ENCODE data around the gene ME1.

DNA sequence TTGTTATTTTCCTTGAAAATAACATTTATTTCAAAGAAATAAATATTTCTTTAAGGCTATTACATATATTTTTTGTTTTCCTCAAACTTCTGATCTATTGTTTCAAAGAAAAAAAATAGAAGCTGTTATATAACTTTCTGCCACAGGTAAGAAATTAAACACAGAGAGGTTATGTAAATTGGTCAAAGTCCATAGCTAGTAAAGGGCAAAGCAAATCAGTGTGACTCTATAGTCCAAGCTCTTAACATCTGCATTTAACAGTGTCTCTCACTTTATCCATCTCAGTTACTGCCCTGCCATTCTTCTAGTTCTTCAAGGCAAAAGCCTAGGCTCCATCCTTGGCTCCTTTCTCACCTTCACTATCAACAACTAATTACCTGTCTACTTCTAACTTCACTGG, 180.6 kb downstream of the ME1 start:
- TF ChIP-seq, protein P1, sequence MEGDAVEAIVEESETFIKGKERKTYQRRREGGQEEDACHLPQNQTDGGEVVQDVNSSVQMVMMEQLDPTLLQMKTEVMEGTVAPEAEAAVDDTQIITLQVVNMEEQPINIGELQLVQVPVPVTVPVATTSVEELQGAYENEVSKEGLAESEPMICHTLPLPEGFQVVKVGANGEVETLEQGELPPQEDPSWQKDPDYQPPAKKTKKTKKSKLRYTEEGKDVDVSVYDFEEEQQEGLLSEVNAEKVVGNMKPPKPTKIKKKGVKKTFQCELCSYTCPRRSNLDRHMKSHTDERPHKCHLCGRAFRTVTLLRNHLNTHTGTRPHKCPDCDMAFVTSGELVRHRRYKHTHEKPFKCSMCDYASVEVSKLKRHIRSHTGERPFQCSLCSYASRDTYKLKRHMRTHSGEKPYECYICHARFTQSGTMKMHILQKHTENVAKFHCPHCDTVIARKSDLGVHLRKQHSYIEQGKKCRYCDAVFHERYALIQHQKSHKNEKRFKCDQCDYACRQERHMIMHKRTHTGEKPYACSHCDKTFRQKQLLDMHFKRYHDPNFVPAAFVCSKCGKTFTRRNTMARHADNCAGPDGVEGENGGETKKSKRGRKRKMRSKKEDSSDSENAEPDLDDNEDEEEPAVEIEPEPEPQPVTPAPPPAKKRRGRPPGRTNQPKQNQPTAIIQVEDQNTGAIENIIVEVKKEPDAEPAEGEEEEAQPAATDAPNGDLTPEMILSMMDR (IDR thresholded peaks at IDR 0.05), result no peak
- TF ChIP-seq ZFX (IDR thresholded peaks at IDR 0.05; ENCODE audit: borderline replicate concordance), result no peak
